Osteoblast (primary cell): ENCODE measurements around the gene ZNF691. TPM values are rescaled to one million over a fixed set of nuclear protein-coding genes. Genes with fewer than 3 reads are reported as not detected.

Experiments
- DNase-seq: peaks from one replicate; pipeline ENCODE4 v3.0.0; 2011; ENCODE audit warnings: low spot score, mixed read lengths; ENCODE audit not compliant: insufficient read length; ENCODE audit errors: missing footprints
- H2AFZ ChIP-seq: 2 replicates; pipeline ENCODE4 v1.6.0; 2011; ENCODE audit warnings: mild to moderate bottlenecking, low read length
- H3K27ac ChIP-seq: 2 replicates; pipeline ENCODE4 v1.5.1; 2011; ENCODE audit warnings: mild to moderate bottlenecking, low read depth, low read length, moderate library complexity
- H3K27me3 ChIP-seq: 2 replicates; pipeline ENCODE4 v1.6.0; 2012; ENCODE audit warnings: mild to moderate bottlenecking, control low read depth, inconsistent platforms, low read length, moderate library complexity; ENCODE audit not compliant: insufficient read depth
- H3K36me3 ChIP-seq: 2 replicates; pipeline ENCODE4 v1.5.1; 2011; ENCODE audit warnings: mild to moderate bottlenecking, low read length, control low read depth, moderate library complexity; ENCODE audit not compliant: insufficient read depth
- H3K4me1 ChIP-seq: 2 replicates; pipeline ENCODE4 v1.5.1; 2011; ENCODE audit warnings: mild to moderate bottlenecking, low read length, control low read depth, moderate library complexity; ENCODE audit not compliant: insufficient read depth
- H3K4me2 ChIP-seq: 2 replicates; pipeline ENCODE4 v1.6.0; 2011; ENCODE audit warnings: mild to moderate bottlenecking, low read length; ENCODE audit not compliant: insufficient read depth
- H3K4me3 ChIP-seq: fragments of 200-600 bp; sonication (generic); 3 replicates; pipeline ENCODE4 v1.5.1; 2012; ENCODE audit warnings: mild to moderate bottlenecking, low read length, inconsistent platforms; ENCODE audit not compliant: insufficient read depth
- H3K79me2 ChIP-seq: 2 replicates; pipeline ENCODE4 v1.6.0; 2012; ENCODE audit warnings: mild to moderate bottlenecking, low read length, control low read depth, inconsistent platforms; ENCODE audit not compliant: insufficient read depth
- H3K9me3 ChIP-seq: 2 replicates; pipeline ENCODE4 v1.5.1; 2011; ENCODE audit warnings: low read depth, low read length, control low read depth
- H4K20me1 ChIP-seq: 2 replicates; pipeline ENCODE4 v1.6.0; 2012; ENCODE audit warnings: mild to moderate bottlenecking, low read length, control low read depth; ENCODE audit not compliant: insufficient read depth
- CTCF ChIP-seq: IDR thresholded peaks from 2 replicates; pipeline ENCODE4 v1.5.1; 2011; ENCODE audit warnings: mild to moderate bottlenecking, low read depth, low read length, moderate library complexity; ENCODE audit errors: extremely low read depth
- total RNA-seq: library from RNA; depleted of rRNA; stranded (reverse); fragments of >200 nt; gene quantifications from 2 replicates; pipeline ENCODE4 v1.2.3, GENCODE V29; 2012

Gene ZNF691
- total RNA-seq, 1 donor: 5.4 TPM

- no peak overlapping the region for H3K27ac ChIP-seq
- peaks cover 22% of the 10 kb centered on the region for H3K4me1 ChIP-seq
- peaks cover 30% of the 10 kb centered on the region for H3K36me3 ChIP-seq
- peaks cover 12% of the 10 kb centered on the region for H3K9me3 ChIP-seq
- DNase-seq: no peak
- peaks cover 4% of the 10 kb centered on the region for H4K20me1 ChIP-seq
- H3K27me3 ChIP-seq: no peaks in the 10 kb centered on the region
- no peak for TF ChIP-seq CTCF
- no peak overlapping the region for H2AFZ ChIP-seq
- peak overlapping the region; percentile 88 for H3K4me3 ChIP-seq
- H3K79me2 ChIP-seq: peaks cover 16% of the 10 kb centered on the region
- peak overlapping the region; percentile 95 for H3K4me2 ChIP-seq
These were observed 1.5 kb downstream of the ZNF691 start for GRCh38 chr1:42847721-42848460.

GRCh38 chr1:42848823-42849537 is 2.6 kb downstream of the ZNF691 start:
- H3K4me1 ChIP-seq: peaks cover 22% of the 10 kb centered on the region
- H3K4me2 ChIP-seq: no peak overlapping the region
- no peak for TF ChIP-seq CTCF
- H3K9me3 ChIP-seq: peaks cover 12% of the 10 kb centered on the region
- H3K36me3 ChIP-seq: peaks cover 28% of the 10 kb centered on the region
- H3K4me3 ChIP-seq: no peak overlapping the region
- no peaks in the 10 kb centered on the region for H3K27me3 ChIP-seq
- peaks cover 16% of the 10 kb centered on the region for H3K79me2 ChIP-seq
- H2AFZ ChIP-seq: no peak overlapping the region
- DNase-seq: peak; percentile 83
- H3K27ac ChIP-seq: no peak overlapping the region
- H4K20me1 ChIP-seq: peaks cover 4% of the 10 kb centered on the region

GRCh38 chr1:42849944-42850343 is 3.5 kb downstream of the ZNF691 start:
- Histone ChIP-seq H3K27ac (no peak overlapping the region), H2AFZ (no peak overlapping the region), H4K20me1 (peaks cover 4% of the 10 kb centered on the region), H3K36me3 (peaks cover 28% of the 10 kb centered on the region), H3K4me2 (no peak overlapping the region), H3K4me1 (peaks cover 15% of the 10 kb centered on the region), H3K27me3 (no peaks in the 10 kb centered on the region), H3K79me2 (peaks cover 16% of the 10 kb centered on the region), H3K9me3 (peaks cover 12% of the 10 kb centered on the region), H3K4me3 (no peak overlapping the region)
- no peak for TF ChIP-seq CTCF
- DNase-seq: no peak

GRCh38 chr1:42851420-42851819 is 5.0 kb downstream of the ZNF691 start:
- Histone ChIP-seq H4K20me1 (peaks cover 4% of the 10 kb centered on the region), H3K9me3 (peaks cover 12% of the 10 kb centered on the region), H3K27me3 (no peaks in the 10 kb centered on the region), H2AFZ (no peak overlapping the region), H3K79me2 (peaks cover 16% of the 10 kb centered on the region), H3K36me3 (peaks cover 28% of the 10 kb centered on the region), H3K4me1 (peaks cover 11% of the 10 kb centered on the region), H3K4me2 (no peak overlapping the region), H3K4me3 (no peak overlapping the region), H3K27ac (no peak overlapping the region)
- TF ChIP-seq CTCF: no peak
- no peak for DNase-seq
